ENCODE results near the gene ABO. TPM values are rescaled to one million over a fixed set of nuclear protein-coding genes. Genes with fewer than 3 reads are reported as not detected.
"Not testable (repeated sequence)": the region's sequence is repeated elsewhere in the genome, so short reads cannot be mapped to it uniquely, and the experiment has no call there.

ABO gene
- total RNA-seq, 2 experiments from 2014 or later = 0.20 to 0.53 TPM

GRCh38 chr9:133304477-133305377 lies 29.7 kb upstream of the ABO start:
- POLR2A ChIA-PET = no interaction called here
- no peak for DNase-seq
- Mint-ChIP-seq H3K4me3 (no peak overlapping the region), H3K4me1 (no peaks in the 10 kb centered on the region), H3K9me3 (no peaks in the 10 kb centered on the region), H3K27ac (no peak overlapping the region), H3K27me3 (peaks cover 10% of the 10 kb centered on the region), H3K36me3 (ENCODE audit: low read depth) (no peaks in the 10 kb centered on the region)
- CTCF ChIA-PET = no interaction called here

GRCh38 chr9:133304158-133304470 lies 29.1 kb upstream of the ABO start:
- Mint-ChIP-seq H3K36me3 (ENCODE audit: low read depth) (no peaks in the 10 kb centered on the region), H3K4me3 (no peak overlapping the region), H3K27ac (no peak overlapping the region), H3K27me3 (peaks cover 7% of the 10 kb centered on the region), H3K4me1 (no peaks in the 10 kb centered on the region), H3K9me3 (no peaks in the 10 kb centered on the region)
- ChIA-PET CTCF (no interaction called here), POLR2A (no interaction called here)
- no peak for DNase-seq

GRCh38 chr9:133303266-133304157 lies 28.5 kb upstream of the ABO start:
- peaks cover 6% of the 10 kb centered on the region for H3K27me3 Mint-ChIP-seq
- H3K36me3 Mint-ChIP-seq (ENCODE audit: low read depth) = no peaks in the 10 kb centered on the region
- H3K4me1 Mint-ChIP-seq = no peaks in the 10 kb centered on the region
- no peak overlapping the region for H3K27ac Mint-ChIP-seq
- no peak overlapping the region for H3K4me3 Mint-ChIP-seq
- no peak for DNase-seq
- H3K9me3 Mint-ChIP-seq = no peaks in the 10 kb centered on the region
- CTCF ChIA-PET = no interaction called here
- POLR2A ChIA-PET = no interaction called here

- POLR2A ChIA-PET = no interaction called here
- no peaks in the 10 kb centered on the region for H3K9me3 Mint-ChIP-seq
- H3K27ac Mint-ChIP-seq = no peak overlapping the region
- H3K4me3 Mint-ChIP-seq = no peak overlapping the region
- DNase-seq = no peak
- peaks cover 7% of the 10 kb centered on the region for H3K27me3 Mint-ChIP-seq
- CTCF ChIA-PET = no interaction called here
- no peaks in the 10 kb centered on the region for H3K36me3 Mint-ChIP-seq (ENCODE audit: low read depth)
- no peaks in the 10 kb centered on the region for H3K4me1 Mint-ChIP-seq
Measured at GRCh38 chr9:133301253-133302230, 26.5 kb upstream of the ABO start.

GRCh38 chr9:133299996-133300395 lies 25.0 kb upstream of the ABO start:
- CTCF ChIA-PET = interaction anchor here (0.6 kb wide), 1 partner anchor 793 kb away, joined by 3 read pairs; no protein-coding TSS in a partner anchor
- H3K4me1 Mint-ChIP-seq; DNase-seq; H3K27me3 Mint-ChIP-seq; H3K4me3 Mint-ChIP-seq; H3K36me3 Mint-ChIP-seq (ENCODE audit: low read depth); H3K27ac Mint-ChIP-seq; POLR2A ChIA-PET; H3K9me3 Mint-ChIP-seq: not testable (repeated sequence)

GRCh38 chr9:133294257-133294656 lies 19.3 kb upstream of the ABO start:
- POLR2A ChIA-PET = no interaction called here
- no peak for DNase-seq
- CTCF ChIA-PET = no interaction called here
- Mint-ChIP-seq H3K36me3 (ENCODE audit: low read depth) (peaks cover 3% of the 10 kb centered on the region), H3K9me3 (peaks cover 12% of the 10 kb centered on the region), H3K4me1 (no peaks in the 10 kb centered on the region), H3K27ac (no peak overlapping the region), H3K27me3 (peaks cover 10% of the 10 kb centered on the region), H3K4me3 (no peak overlapping the region)

- H3K4me1 Mint-ChIP-seq = no peaks in the 10 kb centered on the region
- POLR2A ChIA-PET = no interaction called here
- CTCF ChIA-PET = no interaction called here
- H3K27me3 Mint-ChIP-seq = peaks cover 12% of the 10 kb centered on the region
- no peak for DNase-seq
- H3K27ac Mint-ChIP-seq = no peak overlapping the region
- H3K36me3 Mint-ChIP-seq (ENCODE audit: low read depth) = peaks cover 3% of the 10 kb centered on the region
- H3K4me3 Mint-ChIP-seq = no peak overlapping the region
- H3K9me3 Mint-ChIP-seq = peaks cover 18% of the 10 kb centered on the region
Measured at GRCh38 chr9:133290751-133291302, 15.8 kb upstream of the ABO start.

GRCh38 chr9:133286523-133286922 lies 11.5 kb upstream of the ABO start:
- no peak for DNase-seq
- H3K27me3 Mint-ChIP-seq = peaks cover 9% of the 10 kb centered on the region
- peaks cover 3% of the 10 kb centered on the region for H3K36me3 Mint-ChIP-seq (ENCODE audit: low read depth)
- ChIA-PET CTCF (interaction anchor here (1.4 kb wide), 1 partner anchor 100 kb away, joined by 4 read pairs; no protein-coding TSS in a partner anchor), POLR2A (no interaction called here)
- no peaks in the 10 kb centered on the region for H3K4me1 Mint-ChIP-seq
- H3K9me3 Mint-ChIP-seq = peaks cover 16% of the 10 kb centered on the region
- H3K27ac Mint-ChIP-seq = no peak overlapping the region
- H3K4me3 Mint-ChIP-seq = no peak overlapping the region

GRCh38 chr9:133285252-133285775 lies 10.3 kb upstream of the ABO start:
- peaks cover 3% of the 10 kb centered on the region for H3K36me3 Mint-ChIP-seq (ENCODE audit: low read depth)
- CTCF ChIA-PET = no interaction called here

GRCh38 chr9:133284362-133284761 lies 9.4 kb upstream of the ABO start:
- H3K27me3 Mint-ChIP-seq = peaks cover 7% of the 10 kb centered on the region
- CTCF ChIA-PET = no interaction called here
- H3K27ac Mint-ChIP-seq = no peak overlapping the region
- DNase-seq = no peak
- peaks cover 6% of the 10 kb centered on the region for H3K9me3 Mint-ChIP-seq
- no peaks in the 10 kb centered on the region for H3K4me1 Mint-ChIP-seq
- H3K36me3 Mint-ChIP-seq (ENCODE audit: low read depth) = no peaks in the 10 kb centered on the region
- POLR2A ChIA-PET = no interaction called here
- no peak overlapping the region for H3K4me3 Mint-ChIP-seq

More at GRCh38 chr9:133285252-133285775, 10.3 kb upstream of the ABO start:
- Mint-ChIP-seq H3K9me3 (peaks cover 9% of the 10 kb centered on the region), H3K27ac (no peak overlapping the region), H3K27me3 (peaks cover 11% of the 10 kb centered on the region), H3K4me1 (no peaks in the 10 kb centered on the region), H3K4me3 (no peak overlapping the region)
- POLR2A ChIA-PET = no interaction called here
- no peak for DNase-seq

GRCh38 chr9:133283255-133284032 lies 8.4 kb upstream of the ABO start:
- H3K4me1 Mint-ChIP-seq; H3K27me3 Mint-ChIP-seq; H3K27ac Mint-ChIP-seq; H3K36me3 Mint-ChIP-seq (ENCODE audit: low read depth); POLR2A ChIA-PET; CTCF ChIA-PET; DNase-seq; H3K4me3 Mint-ChIP-seq; H3K9me3 Mint-ChIP-seq: not testable (repeated sequence)
